Tibial nerve (tissue), 4 donors: Measurements from ENCODE around the gene RAB40A. TPM values are rescaled to one million over a fixed set of nuclear protein-coding genes. Genes with fewer than 3 reads are reported as not detected.
A peak's percentile ranks its signal among the peaks of the same experiment; 100 is the strongest.

ENCODE experiments used
- DNase-seq, 2 donors: peaks; one replicate each; pipeline ENCODE4 v3.0.0-alpha.2; 2019; ENCODE audit warnings: low spot score in 2 of 2
- H3K27ac ChIP-seq, 4 donors: fragments of 200-600 bp; sonication (generic) in 3 of 4; one replicate each; pipeline ENCODE4 v1.5.1; 2017 to 2019; ENCODE audit warnings: mild to moderate bottlenecking in 1 of 4
- H3K27me3 ChIP-seq, 2 donors: fragments of 200-600 bp; sonication (generic) in 1 of 2; one replicate each; pipeline versions ENCODE4 v1.5.1 to v1.6.0; 2017 to 2019
- H3K36me3 ChIP-seq, 3 donors: fragments of 200-600 bp; sonication (generic); one replicate each; pipeline ENCODE4 v1.5.1; 2018 to 2019
- H3K4me1 ChIP-seq, 4 donors: fragments of 200-600 bp; sonication (generic) in 3 of 4; one replicate each; pipeline ENCODE4 v1.5.1; 2017 to 2019
- H3K4me3 ChIP-seq, 4 donors: fragments of 200-600 bp; sonication (generic) in 3 of 4; one replicate each; pipeline ENCODE4 v1.5.1; 2017 to 2019; ENCODE audit warnings: mild to moderate bottlenecking in 1 of 4, moderate library complexity in 1 of 4
- H3K9me3 ChIP-seq, 4 donors: fragments of 200-600 bp; sonication (generic) in 3 of 4; one replicate each; pipeline ENCODE4 v1.5.1; 2017 to 2019
- EP300 ChIP-seq, 2 donors: sonication (generic); formaldehyde crosslinking; IDR thresholded peaks; one replicate each; pipeline ENCODE4 v1.6.1; 2017; ENCODE audit warnings: antibody characterized with exemption in 2 of 2, mild to moderate bottlenecking in 1 of 2
- POLR2A ChIP-seq, 2 donors: fragments of 450-650 bp; IDR thresholded peaks; one replicate each; pipeline ENCODE4 v1.6.1; 2017; ENCODE audit warnings: antibody characterized with exemption in 2 of 2, mild to moderate bottlenecking in 2 of 2, moderate library complexity in 2 of 2
- WGBS, 2 donors: methylation state at CpG; one replicate each; pipeline ENCODE4 v1.1.5; 2018; 5-methylcytosine and 5-hydroxymethylcytosine counted together
- total RNA-seq, 4 donors: library from RNA; depleted of rRNA; stranded (reverse); fragments of >200 nt; gene quantifications; one replicate each; pipeline ENCODE4 v1.1.0, GENCODE V29; 2016
- TF ChIP-seq, protein P1 (sequence below), 5 experiments: fragments of 200-600 bp in 3 of 5; fragments of 450-650 bp in 2 of 5; sonication (generic) in 3 of 5; IDR thresholded peaks; one replicate each; pipeline ENCODE4 v1.5.1; 2016 to 2019; ENCODE audit warnings: antibody characterized with exemption in 5 of 5, mild to moderate bottlenecking in 3 of 5, moderate library complexity in 2 of 5

Gene RAB40A
- total RNA-seq, 4 donors from 2014 or later = 0.39 to 8.7 (median 3.4) TPM

DNA sequence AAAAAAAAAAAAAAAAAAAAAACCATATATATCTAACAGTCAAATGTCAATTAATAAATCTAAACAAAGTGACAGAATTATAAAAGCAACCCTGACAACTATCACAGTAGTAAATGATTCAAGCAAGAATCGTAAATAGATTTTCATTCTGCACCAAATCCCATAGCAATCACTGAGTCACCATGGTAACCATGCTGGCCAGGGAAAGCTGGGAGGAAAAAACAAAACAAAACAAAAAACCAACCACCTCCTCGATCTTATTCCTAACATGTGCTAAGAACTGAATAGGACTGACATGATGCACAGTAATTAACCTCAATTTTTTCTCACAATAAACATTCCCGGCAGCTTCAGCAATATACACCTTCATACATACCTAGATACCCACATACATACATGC is 30.6 kb upstream of the RAB40A start:
- no peak overlapping the region for H3K4me3 ChIP-seq
- H3K4me1 ChIP-seq = no peaks in the 10 kb centered on the region
- peak overlapping the region in 1 of 4 donors; percentile 29 for H3K27ac ChIP-seq
- peaks cover 0 to 9% of the 10 kb centered on the region in 2 donors for H3K27me3 ChIP-seq
- WGBS, 2 donors = 47 to 71% methylated on average over 3 of the region's 3 CpGs
- no peak for DNase-seq
- H3K9me3 ChIP-seq = no peaks in the 10 kb centered on the region
- TF ChIP-seq EP300 (IDR thresholded peaks at IDR 0.05) (no peak), POLR2A (IDR thresholded peaks at IDR 0.05) (no peak)
- TF ChIP-seq, protein P1, sequence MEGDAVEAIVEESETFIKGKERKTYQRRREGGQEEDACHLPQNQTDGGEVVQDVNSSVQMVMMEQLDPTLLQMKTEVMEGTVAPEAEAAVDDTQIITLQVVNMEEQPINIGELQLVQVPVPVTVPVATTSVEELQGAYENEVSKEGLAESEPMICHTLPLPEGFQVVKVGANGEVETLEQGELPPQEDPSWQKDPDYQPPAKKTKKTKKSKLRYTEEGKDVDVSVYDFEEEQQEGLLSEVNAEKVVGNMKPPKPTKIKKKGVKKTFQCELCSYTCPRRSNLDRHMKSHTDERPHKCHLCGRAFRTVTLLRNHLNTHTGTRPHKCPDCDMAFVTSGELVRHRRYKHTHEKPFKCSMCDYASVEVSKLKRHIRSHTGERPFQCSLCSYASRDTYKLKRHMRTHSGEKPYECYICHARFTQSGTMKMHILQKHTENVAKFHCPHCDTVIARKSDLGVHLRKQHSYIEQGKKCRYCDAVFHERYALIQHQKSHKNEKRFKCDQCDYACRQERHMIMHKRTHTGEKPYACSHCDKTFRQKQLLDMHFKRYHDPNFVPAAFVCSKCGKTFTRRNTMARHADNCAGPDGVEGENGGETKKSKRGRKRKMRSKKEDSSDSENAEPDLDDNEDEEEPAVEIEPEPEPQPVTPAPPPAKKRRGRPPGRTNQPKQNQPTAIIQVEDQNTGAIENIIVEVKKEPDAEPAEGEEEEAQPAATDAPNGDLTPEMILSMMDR (IDR thresholded peaks at IDR 0.05) = no peak
- no peaks in the 10 kb centered on the region for H3K36me3 ChIP-seq

DNA sequence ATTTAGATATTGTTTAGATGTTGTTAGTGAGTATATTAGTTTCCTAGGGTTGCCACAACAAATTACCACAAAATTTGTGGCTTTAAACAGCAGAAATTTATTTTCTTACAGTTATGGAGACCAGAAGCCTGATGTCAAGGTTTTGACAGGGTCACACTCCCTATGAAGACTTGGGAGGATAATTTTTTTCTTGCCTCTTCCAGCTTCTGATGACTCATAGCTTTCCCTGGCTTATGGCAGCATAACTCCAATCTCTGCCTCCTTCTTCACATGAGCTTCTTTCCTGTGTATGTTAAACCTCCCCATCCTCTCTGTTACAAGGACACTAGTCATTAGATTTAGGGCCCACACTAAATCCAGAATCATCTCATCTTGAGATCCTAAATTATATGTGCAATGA is 20.9 kb upstream of the RAB40A start:
- peaks cover 0 to 16% (median 0%) of the 10 kb centered on the region in 4 donors for H3K4me1 ChIP-seq

DNA sequence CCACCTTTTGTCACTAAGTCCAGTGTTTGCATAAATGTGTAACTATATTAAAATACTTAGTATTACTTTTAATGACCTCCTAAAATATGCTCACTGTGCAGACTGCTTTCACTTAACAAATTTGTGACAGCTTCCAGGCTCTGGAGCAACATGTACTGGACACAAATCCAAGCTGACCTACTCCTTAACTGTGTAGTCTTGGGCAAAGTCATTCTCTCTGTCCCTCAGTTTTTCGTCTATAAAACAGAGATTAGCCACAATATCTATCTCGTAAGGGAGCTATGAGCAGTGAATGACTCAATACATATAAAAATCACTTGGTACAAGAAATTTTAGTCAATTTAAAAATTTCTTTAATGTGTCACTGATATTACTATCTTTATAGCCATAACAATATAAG is 20.4 kb upstream of the RAB40A start:
- H3K9me3 ChIP-seq = no peaks in the 10 kb centered on the region
- DNase-seq = no peak

More for the DNA sequence above, 20.9 kb upstream of the RAB40A start:
- no peak overlapping the region for H3K4me3 ChIP-seq
- no peak for DNase-seq
- no peak for TF ChIP-seq POLR2A (IDR thresholded peaks at IDR 0.05)
- no peak for TF ChIP-seq EP300 (IDR thresholded peaks at IDR 0.05)
- TF ChIP-seq, protein P1 (IDR thresholded peaks at IDR 0.05) = no peak
- no peaks in the 10 kb centered on the region for H3K27me3 ChIP-seq
- H3K27ac ChIP-seq = peak overlapping the region; percentile 33 to 92 (median 78)
- H3K9me3 ChIP-seq = no peaks in the 10 kb centered on the region
- no peaks in the 10 kb centered on the region for H3K36me3 ChIP-seq

DNA sequence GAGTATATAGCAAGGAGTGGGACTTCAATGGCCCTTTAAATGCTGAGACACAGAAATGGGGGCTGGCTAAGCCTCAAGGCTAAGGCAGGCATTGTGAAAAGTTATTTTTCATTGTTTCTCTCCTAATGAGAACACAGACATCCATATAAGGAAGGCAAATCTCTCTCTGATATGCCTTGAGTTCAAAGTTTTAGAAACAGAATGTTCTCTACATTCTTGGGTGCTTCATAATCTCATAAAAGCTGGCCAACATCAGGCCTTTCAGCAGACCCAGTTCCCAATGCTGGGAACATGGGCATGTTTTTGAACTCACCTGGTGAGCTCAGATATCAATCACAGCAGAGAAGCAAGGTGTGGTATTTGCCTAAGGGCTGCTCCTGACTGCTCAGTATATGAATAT is 19.4 kb upstream of the RAB40A start:
- H3K27ac ChIP-seq = peak overlapping the region; percentile 65 to 92 (median 78)
- peaks cover 0 to 23% (median 0%) of the 10 kb centered on the region in 4 donors for H3K4me1 ChIP-seq
- TF ChIP-seq POLR2A (IDR thresholded peaks at IDR 0.05) (peak in 1 of 2 donors; percentile 29), EP300 (IDR thresholded peaks at IDR 0.05) (peak; percentile 70 to 73)
- TF ChIP-seq, protein P1 (IDR thresholded peaks at IDR 0.05) = no peak

More for the DNA sequence above, 20.4 kb upstream of the RAB40A start:
- peak overlapping the region; percentile 33 to 92 (median 78) for H3K27ac ChIP-seq
- no peaks in the 10 kb centered on the region for H3K27me3 ChIP-seq
- H3K4me3 ChIP-seq = no peak overlapping the region
- H3K36me3 ChIP-seq = no peaks in the 10 kb centered on the region
- TF ChIP-seq, protein P1 (IDR thresholded peaks at IDR 0.05) = no peak
- no peak for TF ChIP-seq EP300 (IDR thresholded peaks at IDR 0.05)
- TF ChIP-seq POLR2A (IDR thresholded peaks at IDR 0.05) = no peak
- WGBS, 2 donors = 68 to 76% methylated on average over 2 of the region's 2 CpGs
- H3K4me1 ChIP-seq = peaks cover 0 to 16% (median 0%) of the 10 kb centered on the region in 4 donors

DNA sequence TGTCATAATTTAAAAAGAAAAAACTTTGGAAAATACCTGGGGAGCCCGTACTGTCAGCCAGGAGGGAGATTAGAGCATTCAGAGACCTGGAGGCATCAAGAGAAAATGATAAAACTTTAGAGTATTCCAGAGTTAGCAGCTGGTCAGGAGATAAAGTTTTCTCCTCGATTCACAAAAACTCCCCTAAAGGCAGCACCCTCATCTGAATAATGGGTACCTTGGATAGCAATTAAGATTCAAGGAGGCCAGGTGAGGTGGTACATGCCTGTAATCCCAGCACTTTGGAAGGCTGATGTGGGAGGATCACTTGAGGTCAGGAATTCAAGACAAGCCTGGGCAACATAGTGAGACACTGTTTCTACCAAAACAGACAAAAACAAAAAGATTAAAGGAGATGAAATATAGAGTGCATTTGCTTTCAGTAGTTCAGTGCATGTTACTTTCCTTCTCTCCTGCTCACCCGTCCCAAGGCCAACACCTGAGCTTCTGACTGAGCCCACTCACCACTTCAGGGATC is 18.6 kb upstream of the RAB40A start:
- H3K9me3 ChIP-seq = no peaks in the 10 kb centered on the region
- H3K36me3 ChIP-seq = no peaks in the 10 kb centered on the region
- H3K27me3 ChIP-seq = no peaks in the 10 kb centered on the region
- H3K4me3 ChIP-seq = no peak overlapping the region
- peak overlapping the region; percentile 65 to 92 (median 78) for H3K27ac ChIP-seq
- H3K4me1 ChIP-seq = peaks cover 0 to 23% (median 0%) of the 10 kb centered on the region in 4 donors
- no peak for DNase-seq
- WGBS, 2 donors = 74 to 96% methylated on average over 3 of the region's 3 CpGs
- TF ChIP-seq, protein P1 (IDR thresholded peaks at IDR 0.05) = no peak
- TF ChIP-seq EP300 (IDR thresholded peaks at IDR 0.05) (no peak), POLR2A (IDR thresholded peaks at IDR 0.05) (no peak)

More for the DNA sequence above, 19.4 kb upstream of the RAB40A start:
- DNase-seq = no peak
- no peaks in the 10 kb centered on the region for H3K27me3 ChIP-seq
- no peak overlapping the region for H3K4me3 ChIP-seq
- H3K36me3 ChIP-seq = no peaks in the 10 kb centered on the region
- no peaks in the 10 kb centered on the region for H3K9me3 ChIP-seq
